Measurements from ENCODE around the gene CEACAM18. TPM values are rescaled to one million over a fixed set of nuclear protein-coding genes. Genes with fewer than 3 reads are reported as not detected.

CEACAM18 gene
- total RNA-seq, 3 donors from 2014 or later = not detected

- intact Hi-C loops (cut with DNase I; ENCODE audit: low total_unique reads) = no loop called here
- Histone ChIP-seq H3K27me3 (peaks cover 0 to 61% of the 10 kb centered on the region in 2 donors), H3K4me3 (no peak overlapping the region), H3K4me1 (no peaks in the 10 kb centered on the region), H3K36me3 (no peaks in the 10 kb centered on the region), H3K27ac (no peak overlapping the region), H3K9me3 (no peaks in the 10 kb centered on the region)
- DNase-seq (ENCODE audit: low spot score in 2 of 2) = no peak
- no peak for TF ChIP-seq CTCF (IDR thresholded peaks at IDR 0.05)
- no peak for TF ChIP-seq POLR2AphosphoS5 (IDR thresholded peaks at IDR 0.05)
- TF ChIP-seq POLR2A (IDR thresholded peaks at IDR 0.05) = no peak
Observed at GRCh38 chr19:51479531-51480331, 1.4 kb downstream of the CEACAM18 start.

- TF ChIP-seq POLR2A (IDR thresholded peaks at IDR 0.05) (no peak), POLR2AphosphoS5 (IDR thresholded peaks at IDR 0.05) (no peak), CTCF (IDR thresholded peaks at IDR 0.05) (no peak)
- Histone ChIP-seq H3K9me3 (no peaks in the 10 kb centered on the region), H3K27ac (no peak overlapping the region), H3K36me3 (no peaks in the 10 kb centered on the region), H3K4me1 (no peaks in the 10 kb centered on the region), H3K27me3 (peaks cover 0 to 64% of the 10 kb centered on the region in 2 donors), H3K4me3 (no peak overlapping the region)
- intact Hi-C loops (cut with DNase I; ENCODE audit: low total_unique reads) = no loop called here
- no peak for DNase-seq (ENCODE audit: low spot score in 2 of 2)
Observed at GRCh38 chr19:51480590-51480989, 2.3 kb downstream of the CEACAM18 start.

- peaks cover 0 to 37% of the 10 kb centered on the region in 2 donors for H3K27me3 ChIP-seq
- intact Hi-C loops (cut with DNase I; ENCODE audit: low total_unique reads) = no loop called here
- no peak overlapping the region for H3K4me3 ChIP-seq
- no peaks in the 10 kb centered on the region for H3K9me3 ChIP-seq
- H3K36me3 ChIP-seq = no peaks in the 10 kb centered on the region
- no peaks in the 10 kb centered on the region for H3K4me1 ChIP-seq
- no peak for TF ChIP-seq CTCF (IDR thresholded peaks at IDR 0.05)
- no peak for TF ChIP-seq POLR2AphosphoS5 (IDR thresholded peaks at IDR 0.05)
- no peak for TF ChIP-seq POLR2A (IDR thresholded peaks at IDR 0.05)
- no peak overlapping the region for H3K27ac ChIP-seq
- no peak for DNase-seq (ENCODE audit: low spot score in 2 of 2)
Observed at GRCh38 chr19:51485960-51486660, 7.8 kb downstream of the CEACAM18 start.

- DNase-seq (ENCODE audit: low spot score in 2 of 2) = no peak
- Histone ChIP-seq H3K4me3 (no peak overlapping the region), H3K4me1 (no peaks in the 10 kb centered on the region), H3K9me3 (no peaks in the 10 kb centered on the region), H3K36me3 (no peaks in the 10 kb centered on the region), H3K27me3 (peaks cover 0 to 33% of the 10 kb centered on the region in 2 donors), H3K27ac (no peak overlapping the region)
- intact Hi-C loops (cut with DNase I; ENCODE audit: low total_unique reads) = no loop called here
- TF ChIP-seq POLR2A (IDR thresholded peaks at IDR 0.05) (no peak), CTCF (IDR thresholded peaks at IDR 0.05) (no peak), POLR2AphosphoS5 (IDR thresholded peaks at IDR 0.05) (no peak)
Observed at GRCh38 chr19:51488491-51488890, 10.2 kb downstream of the CEACAM18 start.

GRCh38 chr19:51489113-51489512, 10.8 kb downstream of the CEACAM18 start:
- no peak for DNase-seq (ENCODE audit: low spot score in 2 of 2)
- H3K4me1 ChIP-seq = no peaks in the 10 kb centered on the region
- no peaks in the 10 kb centered on the region for H3K9me3 ChIP-seq
- H3K27me3 ChIP-seq = peaks cover 0 to 27% of the 10 kb centered on the region in 2 donors
- intact Hi-C loops (cut with DNase I; ENCODE audit: low total_unique reads) = no loop called here
- H3K36me3 ChIP-seq = no peaks in the 10 kb centered on the region
- H3K27ac ChIP-seq = no peak overlapping the region
- H3K4me3 ChIP-seq = no peak overlapping the region
- TF ChIP-seq CTCF (IDR thresholded peaks at IDR 0.05) = no peak
- no peak for TF ChIP-seq POLR2AphosphoS5 (IDR thresholded peaks at IDR 0.05)
- TF ChIP-seq POLR2A (IDR thresholded peaks at IDR 0.05) = no peak
